PC-9 (cell line): ENCODE results near the gene CIP2A. TPM values are rescaled to one million over a fixed set of nuclear protein-coding genes. Genes with fewer than 3 reads are reported as not detected.
A peak's percentile ranks its signal among the peaks of the same experiment; 100 is the strongest.

Source experiments
- BruUV-seq: library from RNA; stranded (reverse); fragments of 400-500 nt; replicated peaks from 2 replicates; lab custom pipeline; 2021; lab: Mats Ljungman, UMichigan
- CTCF ChIA-PET: fragments of 300-600 bp; sonication (Branson Sonifier 250); formaldehyde crosslinking; loops from one replicate; lab custom pipeline; 2022; ENCODE audit warnings: antibody characterized with exemption; lab: Charles Lee
- POLR2A ChIA-PET: fragments of 300-600 bp; sonication (Branson Sonifier 250); formaldehyde crosslinking; loops from one replicate; lab custom pipeline; 2022; ENCODE audit warnings: antibody characterized with exemption; ENCODE audit not compliant: unreplicated experiment; lab: Charles Lee
- DNase-seq, 2 experiments: peaks; one replicate each; pipeline versions ENCODE4 v3.0.0 to v3.0.0-alpha.2; 2015 to 2022; ENCODE audit warnings: mixed read lengths in 1 of 2
- H2AFZ ChIP-seq: fragments of 200-600 bp; sonication (generic); 2 replicates; pipeline ENCODE4 v1.8.1; 2017; ENCODE audit warnings: antibody characterized with exemption
- H3F3A ChIP-seq: fragments of 200-600 bp; sonication (generic); 2 replicates; pipeline ENCODE4 v1.8.1; 2017; ENCODE audit warnings: antibody characterized with exemption, mild to moderate bottlenecking, low read depth; ENCODE audit not compliant: insufficient read depth
- H3K27ac ChIP-seq: fragments of 200-600 bp; sonication (generic); 2 replicates; pipeline ENCODE4 v1.6.1; 2016; ENCODE audit warnings: mixed run types
- H3K27me3 ChIP-seq: fragments of 200-600 bp; sonication (generic); 2 replicates; pipeline ENCODE4 v1.6.1; 2016; ENCODE audit warnings: low read depth, mixed run types; ENCODE audit not compliant: insufficient read depth
- H3K36me3 ChIP-seq: fragments of 200-600 bp; sonication (generic); 2 replicates; pipeline ENCODE4 v1.6.1; 2016; ENCODE audit warnings: low read depth, mixed run types
- H3K4me1 ChIP-seq: fragments of 200-600 bp; sonication (generic); replicated peaks from 2 replicates; pipeline ENCODE4 v1.6.1; 2016; ENCODE audit warnings: mixed run types; ENCODE audit not compliant: insufficient read depth
- H3K4me2 ChIP-seq: fragments of 200-600 bp; sonication (generic); 2 replicates; pipeline ENCODE4 v1.6.1; 2017; ENCODE audit warnings: mixed run types
- H3K4me3 ChIP-seq: fragments of 200-600 bp; sonication (generic); 2 replicates; pipeline ENCODE4 v1.6.1; 2016; ENCODE audit warnings: mixed run types
- H3K79me2 ChIP-seq: fragments of 200-600 bp; sonication (generic); 2 replicates; pipeline ENCODE4 v1.6.1; 2017; ENCODE audit warnings: low read depth, mixed run types
- H3K9me2 ChIP-seq: fragments of 200-600 bp; sonication (generic); 2 replicates; pipeline ENCODE4 v1.8.1; 2017; ENCODE audit warnings: mild to moderate bottlenecking; ENCODE audit not compliant: insufficient read depth
- H3K9me3 ChIP-seq: fragments of 200-600 bp; sonication (generic); 2 replicates; pipeline ENCODE4 v1.8.1; 2016; ENCODE audit warnings: low read depth; ENCODE audit not compliant: insufficient read depth
- H4K20me1 ChIP-seq: fragments of 200-600 bp; sonication (generic); 2 replicates; pipeline ENCODE4 v1.8.1; 2017; ENCODE audit not compliant: insufficient read depth
- CTCF ChIP-seq: fragments of 200-600 bp; sonication (generic); conservative IDR thresholded peaks from 2 replicates; pipeline ENCODE4 v1.6.1; 2017; ENCODE audit warnings: mixed run types, antibody characterized with exemption, mild to moderate bottlenecking, moderate library complexity
- EZH2 ChIP-seq: fragments of 200-600 bp; sonication (generic); IDR thresholded peaks from 2 replicates; pipeline ENCODE4 v1.8.0; 2017; ENCODE audit warnings: antibody characterized with exemption, low read depth
- intact Hi-C: fragments of 100-400 bp; cut with micrococcal nuclease; formaldehyde crosslinking; loops from one replicate; pipeline ENCODE4 v1.10.0; 2022; ENCODE audit not compliant: unreplicated experiment
- total RNA-seq: library from RNA; stranded (reverse); gene quantifications from 2 replicates; pipeline ENCODE4 v1.2.3, GENCODE V29; 2021

The CIP2A gene
- total RNA-seq, 1 experiment from 2014 or later, result 41.1 TPM

DNA sequence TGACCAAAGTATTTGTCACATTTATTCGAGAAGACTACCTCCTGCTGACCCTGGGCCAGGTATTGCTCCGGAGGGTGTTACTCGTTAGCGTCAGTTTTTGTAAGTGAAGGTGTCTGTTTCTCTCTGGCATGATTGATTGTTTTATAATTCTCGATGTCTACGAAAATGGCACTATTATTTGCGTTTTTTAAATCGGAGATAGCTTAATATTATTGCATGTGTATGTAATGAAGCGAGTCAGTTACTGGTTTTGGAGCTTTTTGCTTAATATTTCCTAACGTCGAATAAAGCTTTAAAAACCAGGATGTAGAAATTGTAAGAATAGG lies 723 bp upstream of the CIP2A start:
- TF ChIP-seq EZH2 (no peak), CTCF (no peak; the same call in 1 of the 2 replicates)
- H4K20me1 ChIP-seq, result peaks cover under 1% of the 10 kb centered on the region; the same call in 1 of the 2 replicates
- ChIA-PET CTCF (interaction anchor here (0.8 kb wide), 1 partner anchor 325 kb away, joined by 8 read pairs; no protein-coding TSS in a partner anchor), POLR2A (interaction anchor here (0.6 to 0.7 kb wide), 2 partner anchors 1023 to 1096 kb away, joined by 4 read pairs; no protein-coding TSS in a partner anchor)
- peaks cover 15% of the 10 kb centered on the region for H3F3A ChIP-seq
- 0 out of 2 replicates have a peak, but pooled peaks cover 8% of the 10 kb centered on the region for H3K36me3 ChIP-seq
- intact Hi-C loops, result loop anchor here (1.0 to 10.0 kb wide), 2 partner anchors 19 to 325 kb away; no protein-coding TSS in a partner anchor
- peaks cover 36% of the 10 kb centered on the region for H3K4me1 ChIP-seq
- no TSS peak for BruUV-seq
- no peaks in the 10 kb centered on the region for H3K27me3 ChIP-seq
- no peaks in the 10 kb centered on the region for H3K9me2 ChIP-seq
- peak overlapping the region; percentile 93 for H3K27ac ChIP-seq
- H2AFZ ChIP-seq, result peak overlapping the region; percentile 95
- no peak for DNase-seq
- peaks cover 59% of the 10 kb centered on the region for H3K79me2 ChIP-seq
- H3K4me2 ChIP-seq, result peak overlapping the region; percentile 79
- peak overlapping the region; percentile 74 for H3K4me3 ChIP-seq
- H3K9me3 ChIP-seq, result no peaks in the 10 kb centered on the region

- Histone ChIP-seq H3K27ac (peak overlapping the region; percentile 93), H3K4me3 (peak overlapping the region; percentile 74), H3K4me1 (peaks cover 36% of the 10 kb centered on the region), H3K4me2 (peak overlapping the region; percentile 79), H2AFZ (peak overlapping the region; percentile 95), H3K27me3 (no peaks in the 10 kb centered on the region), H4K20me1 (peaks cover 3% of the 10 kb centered on the region; the same call in 1 of the 2 replicates), H3K9me3 (no peaks in the 10 kb centered on the region), H3K36me3 (peaks cover 15% of the 10 kb centered on the region), H3F3A (peaks cover 15% of the 10 kb centered on the region), H3K79me2 (peaks cover 73% of the 10 kb centered on the region), H3K9me2 (no peaks in the 10 kb centered on the region)
- BruUV-seq, result no TSS peak
- POLR2A ChIA-PET, result interaction anchor here (0.6 to 0.8 kb wide), 5 partner anchors 11 to 46 kb away, joined by 3 to 9 read pairs (median 7); no protein-coding TSS in a partner anchor
- CTCF ChIA-PET, result no interaction called here
- intact Hi-C loops, result loop anchor here (10.0 kb wide), 1 partner anchor 326 kb away; no protein-coding TSS in a partner anchor
- DNase-seq, result no peak
- TF ChIP-seq EZH2 (no peak), CTCF (no peak)
These were observed 637 bp downstream of the CIP2A start for GRCh38 chr3:108588601-108589000.

DNA sequence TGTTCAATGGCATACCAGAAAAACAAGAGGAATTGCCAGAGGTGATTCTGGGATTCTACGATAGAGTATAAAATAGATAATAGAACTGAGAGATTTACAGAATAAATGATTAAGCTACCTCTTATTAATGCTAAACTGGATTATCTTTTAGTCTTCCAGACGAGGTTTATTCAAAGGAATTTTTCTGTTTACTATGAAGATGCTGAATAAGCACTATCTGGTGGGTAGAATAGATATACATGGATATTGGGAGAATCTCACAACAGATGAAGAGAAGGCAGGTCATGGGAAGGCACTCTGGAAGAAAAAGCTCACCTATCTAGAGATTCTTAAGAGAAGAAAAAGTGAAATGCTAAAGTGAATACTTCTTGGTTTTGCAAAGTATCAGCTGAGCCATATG lies 11.2 kb downstream of the CIP2A start:
- Histone ChIP-seq H3K27ac (no peak overlapping the region), H3K9me3 (no peaks in the 10 kb centered on the region), H3K4me3 (no peak overlapping the region), H3K4me2 (no peak overlapping the region), H4K20me1 (no peaks in the 10 kb centered on the region), H3F3A (peaks cover 3% of the 10 kb centered on the region), H3K27me3 (no peaks in the 10 kb centered on the region), H3K9me2 (no peaks in the 10 kb centered on the region), H3K36me3 (peaks cover 49% of the 10 kb centered on the region), H3K79me2 (no peaks in the 10 kb centered on the region), H2AFZ (no peak overlapping the region), H3K4me1 (no peaks in the 10 kb centered on the region)
- ChIA-PET POLR2A (interaction anchor here (0.7 kb wide), 2 partner anchors 11 to 759 kb away, joined by 3 to 5 read pairs; no protein-coding TSS in a partner anchor), CTCF (no interaction called here)
- intact Hi-C loops, result no loop called here
- no TSS peak for BruUV-seq
- TF ChIP-seq EZH2 (no peak), CTCF (no peak)
- no peak for DNase-seq
